22Rv1 (cell line): ENCODE results near the gene ACTG1.

ENCODE experiments used
- H3K27ac ChIP-seq: fragments of 450-650 bp; 2 replicates; pipeline ENCODE4 v1.5.1; 2017
- CTCF ChIP-seq: fragments of 450-650 bp; IDR thresholded peaks from 2 replicates; pipeline ENCODE4 v1.5.1; 2017; ENCODE audit warnings: mild to moderate bottlenecking
- ZFX ChIP-seq: fragments of 450-650 bp; IDR thresholded peaks from 2 replicates; pipeline ENCODE4 v1.6.1; 2017; ENCODE audit warnings: antibody characterized with exemption, borderline replicate concordance

The ACTG1 gene

DNA sequence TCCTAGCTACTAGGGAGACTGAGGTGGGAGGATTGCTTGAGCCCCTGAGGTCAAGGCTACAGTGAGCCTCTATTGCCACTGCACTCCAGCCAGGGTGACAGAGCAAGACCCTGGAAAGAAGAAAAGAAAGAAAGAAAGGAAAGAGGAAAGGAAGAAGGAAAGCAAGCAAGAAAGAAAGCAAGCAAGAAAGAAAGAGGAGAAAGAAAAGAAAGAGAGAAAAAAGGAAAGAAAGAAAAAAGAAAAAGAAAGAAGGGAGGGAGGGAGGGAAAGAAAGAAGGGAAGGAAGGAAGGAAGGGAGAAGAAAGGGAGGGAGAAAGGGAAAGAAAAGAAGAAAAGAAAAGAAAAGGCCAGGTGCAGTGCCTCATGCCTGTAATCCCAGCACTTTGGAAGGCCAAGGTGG, 9.0 kb downstream of the ACTG1 start:
- TF ChIP-seq CTCF: no peak
- no peak for TF ChIP-seq ZFX
- no peak overlapping the region for H3K27ac ChIP-seq

DNA sequence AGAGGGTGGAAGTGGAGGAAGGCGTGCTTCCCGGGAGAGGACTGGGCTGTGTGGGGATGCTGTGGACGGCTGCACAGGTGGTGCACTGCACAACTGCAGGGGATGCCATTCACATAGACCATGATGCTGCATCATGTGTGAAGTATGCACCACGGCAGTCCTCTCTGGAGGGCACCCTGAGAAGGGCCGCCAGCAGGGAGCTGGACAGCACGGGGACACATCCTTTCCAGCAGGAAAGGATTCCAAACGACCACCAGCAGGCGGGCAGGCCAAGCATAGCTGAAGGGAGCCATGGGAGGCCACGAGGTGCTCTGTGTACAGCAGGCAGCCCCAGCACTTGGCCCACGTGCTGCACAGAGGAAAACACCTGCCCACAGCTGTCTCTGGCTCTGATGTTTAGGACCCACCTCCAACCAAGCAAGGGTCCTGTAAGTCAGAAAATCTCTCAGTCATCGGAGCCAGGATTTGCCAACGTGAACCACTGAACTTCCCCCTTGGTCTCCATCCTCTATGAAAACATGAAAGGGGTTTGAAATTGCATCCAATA, 10.1 kb downstream of the ACTG1 start:
- H3K27ac ChIP-seq: no peak overlapping the region
- no peak for TF ChIP-seq ZFX
- no peak for TF ChIP-seq CTCF

- no peak overlapping the region for H3K27ac ChIP-seq
Observed at GRCh38 chr17:81500047-81500446, 12.6 kb downstream of the ACTG1 start.

DNA sequence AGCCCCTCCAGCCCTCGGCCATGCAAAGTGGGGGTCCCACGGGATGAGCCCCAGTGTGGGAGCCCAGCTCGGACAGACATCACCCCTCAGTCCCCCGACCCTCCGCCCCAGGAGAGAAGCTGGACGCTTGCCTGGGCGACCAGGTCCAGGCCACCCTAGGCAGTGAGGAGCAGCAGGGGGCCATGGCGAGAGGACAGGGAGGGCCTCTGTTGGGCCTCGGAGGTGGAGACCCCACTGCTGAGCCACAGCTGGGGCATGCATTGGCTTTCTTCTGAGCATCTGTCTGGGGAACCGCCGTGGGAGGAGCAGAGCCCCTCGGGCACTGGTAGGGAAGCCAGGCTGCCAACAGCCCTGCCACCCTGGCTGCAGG, 13.0 kb downstream of the ACTG1 start:
- no peak overlapping the region for H3K27ac ChIP-seq
- TF ChIP-seq CTCF (no peak), ZFX (no peak)

More at GRCh38 chr17:81500047-81500446, 12.6 kb downstream of the ACTG1 start:
- TF ChIP-seq CTCF (no peak), ZFX (no peak)

DNA sequence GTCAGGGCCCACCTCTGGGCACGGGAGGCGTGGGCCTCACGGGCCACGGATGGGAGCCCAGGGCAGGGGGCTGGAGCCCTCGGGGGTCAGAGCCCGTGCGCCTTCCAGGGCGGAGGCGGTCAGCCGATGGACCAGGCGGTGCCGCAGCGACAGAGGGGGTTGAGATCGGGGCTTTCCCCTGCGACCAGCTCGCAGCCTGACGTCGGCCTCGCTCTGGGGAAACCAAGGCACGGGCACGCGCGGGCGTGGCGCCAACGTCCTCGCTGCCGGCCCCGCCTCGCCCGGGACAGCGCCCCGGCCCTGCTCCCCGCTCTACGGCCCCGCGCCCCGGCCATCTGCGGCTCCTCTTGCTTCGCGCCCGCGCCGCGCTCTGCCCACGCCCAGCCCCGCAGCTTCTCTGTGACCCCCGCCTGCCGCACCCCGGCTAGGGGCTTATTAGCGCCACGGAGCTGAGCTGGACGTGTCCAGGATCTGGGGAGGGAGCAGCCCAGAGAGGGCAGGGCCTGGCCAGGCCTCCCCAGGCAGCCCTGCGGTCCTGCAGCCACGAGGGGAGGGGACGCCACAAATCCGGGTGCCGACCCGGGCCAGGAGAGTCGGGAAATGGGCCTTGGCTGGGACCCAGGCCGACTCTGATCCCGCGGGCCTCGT, 13.5 kb downstream of the ACTG1 start:
- TF ChIP-seq CTCF: no peak
- TF ChIP-seq ZFX: no peak

GRCh38 chr17:81494626-81495377, 17.8 kb downstream of the ACTG1 start:
- TF ChIP-seq CTCF: no peak
- no peak for TF ChIP-seq ZFX
- H3K27ac ChIP-seq: peak overlapping the region; percentile 72

More for the DNA sequence above, 13.5 kb downstream of the ACTG1 start:
- no peak overlapping the region for H3K27ac ChIP-seq
